Mesenchymal stem cell (in vitro differentiated cells and primary cell): Measurements from ENCODE around the gene ACOT8.
A peak's percentile ranks its signal among the peaks of the same experiment; 100 is the strongest.

ENCODE experiments used
- DNase-seq: peaks from one replicate; pipeline ENCODE4 v3.0.0-alpha.2; 2013
- H2AFZ ChIP-seq: one replicate; pipeline ENCODE4 v1.6.1; 2013; ENCODE audit warnings: low read depth, mild to moderate bottlenecking, control low read depth, inconsistent platforms, low read length, moderate library complexity
- H2AK5ac ChIP-seq: 2 replicates; pipeline ENCODE4 v1.6.1; 2013; ENCODE audit warnings: low read length, moderate library complexity, mild to moderate bottlenecking, inconsistent platforms; ENCODE audit not compliant: severe bottlenecking
- H2BK120ac ChIP-seq: one replicate; pipeline ENCODE4 v1.6.1; 2013; ENCODE audit warnings: low read depth, mild to moderate bottlenecking, inconsistent platforms, low read length, moderate library complexity
- H2BK12ac ChIP-seq, 2 experiments: one replicate each; pipeline ENCODE4 v1.6.1; 2013; ENCODE audit warnings: inconsistent platforms in 2 of 2, low read length in 2 of 2, mild to moderate bottlenecking in 2 of 2, moderate library complexity in 2 of 2, control low read depth in 1 of 2
- H2BK15ac ChIP-seq: one replicate; pipeline ENCODE4 v1.6.1; 2013; ENCODE audit warnings: mild to moderate bottlenecking, low read depth, inconsistent platforms; ENCODE audit not compliant: poor library complexity, severe bottlenecking
- H2BK5ac ChIP-seq: 2 replicates; pipeline ENCODE4 v1.6.1; 2013; ENCODE audit warnings: low read depth, mild to moderate bottlenecking, low read length, control low read depth, inconsistent platforms; ENCODE audit not compliant: poor library complexity, severe bottlenecking
- H3K14ac ChIP-seq, 2 experiments: one replicate each; pipeline ENCODE4 v1.6.1; 2013; ENCODE audit warnings: inconsistent platforms in 2 of 2, low read length in 2 of 2, control low read depth in 1 of 2, mild to moderate bottlenecking in 1 of 2, moderate library complexity in 1 of 2
- H3K18ac ChIP-seq, 2 experiments: one replicate each; pipeline ENCODE4 v1.6.1; 2013; ENCODE audit warnings: inconsistent platforms in 2 of 2, low read length in 2 of 2, control low read depth in 1 of 2, low read depth in 1 of 2, mild to moderate bottlenecking in 1 of 2
- H3K23ac ChIP-seq, 2 experiments: one replicate each; pipeline ENCODE4 v1.6.1; 2013; ENCODE audit warnings: inconsistent platforms in 2 of 2, low read length in 2 of 2, mild to moderate bottlenecking in 2 of 2, moderate library complexity in 2 of 2, control low read depth in 1 of 2
- H3K27ac ChIP-seq: 2 replicates; pipeline ENCODE4 v1.5.1; 2013; ENCODE audit warnings: mild to moderate bottlenecking, moderate library complexity, low read length, control low read depth, inconsistent platforms; ENCODE audit not compliant: poor library complexity, severe bottlenecking
- H3K27me3 ChIP-seq, 2 experiments: 2 replicates each; pipeline versions ENCODE4 v1.6.1 to v1.7.0; 2013; ENCODE audit warnings: low read length in 2 of 2, mild to moderate bottlenecking in 2 of 2, moderate library complexity in 2 of 2, control low read depth in 1 of 2, inconsistent platforms in 1 of 2; ENCODE audit not compliant: control insufficient read depth in 1 of 2, insufficient read depth in 1 of 2
- H3K36me3 ChIP-seq, 2 experiments: 2 replicates each; pipeline versions ENCODE4 v1.6.1 to v1.7.0; 2013; ENCODE audit warnings: low read length in 2 of 2, control low read depth in 1 of 2, inconsistent platforms in 1 of 2, low read depth in 1 of 2, mild to moderate bottlenecking in 1 of 2; ENCODE audit not compliant: insufficient read depth in 2 of 2, control insufficient read depth in 1 of 2
- H3K4ac ChIP-seq, 2 experiments: one replicate each; pipeline ENCODE4 v1.6.1; 2013; ENCODE audit warnings: inconsistent platforms in 2 of 2, low read length in 2 of 2, mild to moderate bottlenecking in 2 of 2, moderate library complexity in 2 of 2, control low read depth in 1 of 2, low read depth in 1 of 2
- H3K4me1 ChIP-seq: 2 replicates; pipeline ENCODE4 v1.6.1; 2013; ENCODE audit warnings: low read depth, low read length, control low read depth; ENCODE audit not compliant: control insufficient read depth, insufficient read depth
- H3K4me2 ChIP-seq: 2 replicates; pipeline ENCODE4 v1.6.1; 2013; ENCODE audit warnings: low read length, mild to moderate bottlenecking, inconsistent platforms; ENCODE audit not compliant: poor library complexity, severe bottlenecking
- H3K4me3 ChIP-seq, 2 experiments: 2 replicates each; pipeline versions ENCODE4 v1.5.1 to v1.7.0; 2013; ENCODE audit warnings: low read length in 2 of 2, mild to moderate bottlenecking in 2 of 2, control low read depth in 1 of 2, low read depth in 1 of 2; ENCODE audit not compliant: insufficient read depth in 1 of 2
- H3K79me1 ChIP-seq: replicated peaks from 2 replicates; pipeline ENCODE4 v1.6.1; 2013; ENCODE audit warnings: mild to moderate bottlenecking, control low read depth, low read length, inconsistent platforms; ENCODE audit not compliant: poor library complexity, severe bottlenecking
- H3K9ac ChIP-seq: 2 replicates; pipeline ENCODE4 v1.7.0; 2013; ENCODE audit warnings: mild to moderate bottlenecking, low read length, moderate library complexity
- H3K9me3 ChIP-seq: 2 replicates; pipeline ENCODE4 v1.7.0; 2013; ENCODE audit warnings: mild to moderate bottlenecking, low read length; ENCODE audit not compliant: control insufficient read depth
- H4K8ac ChIP-seq: one replicate; pipeline ENCODE4 v1.6.1; 2013; ENCODE audit warnings: inconsistent platforms, mild to moderate bottlenecking, low read length, moderate library complexity
- H4K91ac ChIP-seq: one replicate; pipeline ENCODE4 v1.6.1; 2013; ENCODE audit warnings: mild to moderate bottlenecking, low read length, inconsistent platforms
- WGBS: methylation state at CpG from one replicate; pipeline ENCODE4 v1.1.7; 2013; ENCODE audit warnings: mixed read lengths; 5-methylcytosine and 5-hydroxymethylcytosine counted together

ACOT8 gene

DNA sequence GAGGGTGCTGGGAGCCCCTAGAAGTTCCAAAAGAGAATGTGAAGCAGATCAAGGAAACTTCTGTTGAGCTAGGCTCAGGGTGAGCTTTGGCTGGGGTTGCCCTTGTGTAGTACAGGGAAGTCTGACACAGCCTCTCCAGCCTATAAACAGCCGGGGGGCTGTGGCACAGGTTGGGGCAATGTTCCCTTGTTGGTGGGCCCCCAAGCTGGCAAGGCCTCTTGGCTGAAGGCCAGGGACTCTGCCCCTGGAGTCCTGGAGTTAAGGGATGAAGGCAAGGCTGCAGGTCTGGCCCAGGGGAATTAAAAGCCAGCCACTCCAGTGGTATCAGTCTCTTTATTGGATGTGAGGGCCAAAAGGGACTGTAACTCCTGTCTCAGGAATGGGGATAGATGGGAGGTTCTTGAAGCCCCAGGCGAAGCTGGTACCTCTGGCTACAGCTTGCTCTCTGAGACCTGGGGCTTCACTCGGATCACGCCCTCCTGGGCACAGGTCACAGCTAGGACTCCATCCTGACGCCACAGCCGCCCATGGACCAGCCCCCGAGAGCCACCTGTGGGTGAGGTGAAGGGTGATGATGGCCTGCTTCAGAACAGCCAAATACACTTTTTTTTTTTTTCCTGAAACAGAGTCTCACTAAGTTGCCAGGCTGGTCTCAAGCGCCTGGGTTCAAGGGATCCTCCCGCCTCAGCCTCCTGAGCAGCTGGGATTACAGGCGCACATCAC, 15.6 kb downstream of the ACOT8 start:
- Histone ChIP-seq H3K4me1 (peaks cover 11% of the 10 kb centered on the region), H3K27ac (no peak overlapping the region), H3K4me3 (no peak overlapping the region), H4K91ac (no peak overlapping the region), H3K23ac (no peak overlapping the region), H3K9me3 (no peaks in the 10 kb centered on the region), H2BK15ac (no peak overlapping the region), H3K4ac (peak overlapping the region in 1 of 2 experiments; percentile 6), H2BK5ac (no peak overlapping the region), H4K8ac (no peak overlapping the region), H2BK120ac (no peak overlapping the region), H3K79me1 (peaks cover 16% of the 10 kb centered on the region), H2AK5ac (no peak overlapping the region), H2BK12ac (no peak overlapping the region), H2AFZ (no peak overlapping the region), H3K36me3 (peaks cover 58 to 91% of the 10 kb centered on the region in 2 experiments), H3K14ac (no peak overlapping the region), H3K18ac (no peak overlapping the region), H3K4me2 (no peak overlapping the region), H3K27me3 (no peaks in the 10 kb centered on the region), H3K9ac (peak overlapping the region; percentile 42)
- DNase-seq, result no peak
- WGBS, result 94% methylated on average over 10 of the region's 10 CpGs

DNA sequence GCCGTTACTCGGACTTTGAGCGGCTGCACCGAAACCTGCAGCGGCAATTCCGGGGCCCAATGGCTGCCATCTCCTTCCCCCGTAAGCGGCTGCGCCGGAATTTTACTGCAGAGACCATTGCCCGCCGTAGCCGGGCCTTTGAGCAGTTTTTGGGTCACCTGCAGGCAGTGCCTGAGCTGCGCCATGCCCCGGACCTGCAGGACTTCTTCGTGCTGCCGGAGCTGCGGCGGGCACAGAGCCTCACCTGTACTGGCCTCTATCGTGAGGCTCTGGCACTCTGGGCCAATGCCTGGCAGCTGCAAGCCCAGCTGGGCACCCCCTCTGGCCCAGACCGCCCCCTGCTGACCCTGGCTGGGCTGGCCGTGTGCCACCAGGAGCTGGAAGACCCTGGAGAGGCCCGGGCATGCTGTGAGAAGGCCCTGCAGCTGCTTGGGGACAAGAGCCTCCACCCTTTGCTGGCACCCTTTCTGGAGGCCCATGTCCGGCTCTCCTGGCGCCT, 16.4 kb downstream of the ACOT8 start:
- H3K18ac ChIP-seq, result no peak overlapping the region
- H2AK5ac ChIP-seq, result no peak overlapping the region
- no peak overlapping the region for H2AFZ ChIP-seq
- H3K4me3 ChIP-seq, result no peak overlapping the region
- H3K9ac ChIP-seq, result peak overlapping the region; percentile 42
- no peak overlapping the region for H2BK120ac ChIP-seq
- WGBS, result 94% methylated on average over 25 of the region's 25 CpGs
- no peak overlapping the region for H4K91ac ChIP-seq
- H2BK12ac ChIP-seq, result no peak overlapping the region
- H3K14ac ChIP-seq, result no peak overlapping the region
- no peak overlapping the region for H3K4ac ChIP-seq
- H3K27ac ChIP-seq, result no peak overlapping the region
- H3K79me1 ChIP-seq, result peaks cover 14% of the 10 kb centered on the region
- no peaks in the 10 kb centered on the region for H3K27me3 ChIP-seq
- H3K9me3 ChIP-seq, result no peaks in the 10 kb centered on the region
- H3K36me3 ChIP-seq, result peaks cover 61 to 87% of the 10 kb centered on the region in 2 experiments
- H4K8ac ChIP-seq, result no peak overlapping the region
- no peak overlapping the region for H3K23ac ChIP-seq
- DNase-seq, result no peak
- peaks cover 13% of the 10 kb centered on the region for H3K4me1 ChIP-seq
- H3K4me2 ChIP-seq, result no peak overlapping the region
- no peak overlapping the region for H2BK15ac ChIP-seq
- H2BK5ac ChIP-seq, result no peak overlapping the region

DNA sequence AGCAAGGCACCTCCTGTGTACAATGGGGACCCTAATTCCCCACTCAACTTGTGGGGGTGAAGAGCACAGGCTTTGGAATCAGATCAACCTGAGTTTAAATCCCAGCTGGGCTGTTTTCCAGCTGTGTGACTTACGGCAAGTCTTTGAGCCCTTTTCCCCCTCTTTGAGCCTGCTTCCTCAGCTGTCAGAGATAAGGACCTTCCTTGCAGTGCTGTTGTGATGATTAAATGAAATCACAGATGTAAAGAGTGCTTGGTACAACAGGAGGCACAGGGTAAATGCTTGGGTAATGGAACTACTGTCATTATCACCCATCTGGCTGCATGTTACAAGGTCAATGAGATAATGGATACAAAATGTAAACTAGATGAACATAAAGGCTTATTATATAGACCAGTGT, 20.4 kb downstream of the ACOT8 start:
- no peak overlapping the region for H3K27ac ChIP-seq
- no peak overlapping the region for H3K18ac ChIP-seq
- peaks cover 33 to 58% of the 10 kb centered on the region in 2 experiments for H3K36me3 ChIP-seq
- no peak for DNase-seq
- H2BK15ac ChIP-seq, result no peak overlapping the region
- no peaks in the 10 kb centered on the region for H3K27me3 ChIP-seq
- no peak overlapping the region for H3K14ac ChIP-seq
- no peak overlapping the region for H2AFZ ChIP-seq
- peak overlapping the region in 1 of 2 experiments; percentile 74 for H3K4me3 ChIP-seq
- no peak overlapping the region for H4K8ac ChIP-seq
- peak overlapping the region; percentile 48 for H4K91ac ChIP-seq
- no peak overlapping the region for H2BK120ac ChIP-seq
- H3K4me1 ChIP-seq, result peaks cover 21% of the 10 kb centered on the region
- WGBS, result 46% methylated on average over 1 of the region's 1 CpG
- peak overlapping the region in 1 of 2 experiments; percentile 20 for H3K23ac ChIP-seq
- no peak overlapping the region for H3K4me2 ChIP-seq
- peaks cover 18% of the 10 kb centered on the region for H3K79me1 ChIP-seq
- H3K9me3 ChIP-seq, result no peaks in the 10 kb centered on the region
- peak overlapping the region; percentile 76 for H3K9ac ChIP-seq
- no peak overlapping the region for H2AK5ac ChIP-seq
- H2BK5ac ChIP-seq, result no peak overlapping the region
- H3K4ac ChIP-seq, result no peak overlapping the region
- H2BK12ac ChIP-seq, result peak overlapping the region in 1 of 2 experiments; percentile 28

DNA sequence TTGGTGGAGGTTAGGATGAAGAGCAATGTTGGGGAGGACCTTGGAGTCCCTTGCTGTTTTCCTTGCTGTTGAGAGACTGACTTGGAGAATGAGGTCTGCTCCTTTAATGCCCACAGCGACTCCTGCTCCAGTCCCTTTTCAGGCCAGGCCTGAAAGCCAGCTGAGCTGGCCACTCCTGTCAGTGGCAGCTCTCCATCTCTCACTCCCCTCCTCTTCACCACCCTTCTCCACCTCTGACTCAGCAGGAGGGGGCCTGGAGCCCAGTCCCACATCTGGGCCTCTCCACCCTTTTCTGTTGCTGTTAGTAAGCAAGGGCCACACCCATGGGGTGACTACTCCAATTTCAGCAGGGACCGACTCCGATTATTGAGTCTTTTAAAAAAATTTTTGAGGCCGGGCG, 21.4 kb downstream of the ACOT8 start:
- Histone ChIP-seq H2BK15ac (no peak overlapping the region), H4K91ac (no peak overlapping the region), H2BK120ac (no peak overlapping the region), H3K4me2 (no peak overlapping the region), H3K27me3 (no peaks in the 10 kb centered on the region), H3K27ac (no peak overlapping the region), H3K4me3 (peak overlapping the region in 1 of 2 experiments; percentile 87), H2AK5ac (no peak overlapping the region), H3K36me3 (peaks cover 22 to 48% of the 10 kb centered on the region in 2 experiments), H3K23ac (peak overlapping the region in 1 of 2 experiments; percentile 9), H4K8ac (no peak overlapping the region), H3K9ac (peak overlapping the region; percentile 95), H3K4ac (peak overlapping the region in 1 of 2 experiments; percentile 47), H3K9me3 (no peaks in the 10 kb centered on the region), H2BK5ac (no peak overlapping the region), H2BK12ac (peak overlapping the region in 1 of 2 experiments; percentile 43), H3K14ac (peak overlapping the region in 1 of 2 experiments; percentile 46), H3K4me1 (peaks cover 16% of the 10 kb centered on the region), H2AFZ (no peak overlapping the region), H3K18ac (no peak overlapping the region), H3K79me1 (peaks cover 18% of the 10 kb centered on the region)
- 87% methylated on average over 5 of the region's 5 CpGs for WGBS
- DNase-seq, result no peak
